GM18909 (cell line): ENCODE measurements around the gene GH1.
"Not testable (repeated sequence)": the region's sequence is repeated elsewhere in the genome, so short reads cannot be mapped to it uniquely, and the experiment has no call there.

Experiments used
- ATAC-seq: cut with Tn5 transposase; IDR thresholded peaks from one replicate; pipeline ENCODE4 v1.9.1; 2021; ENCODE audit warnings: mild to moderate bottlenecking; ENCODE audit not compliant: unreplicated experiment, poor library complexity

Gene GH1

DNA sequence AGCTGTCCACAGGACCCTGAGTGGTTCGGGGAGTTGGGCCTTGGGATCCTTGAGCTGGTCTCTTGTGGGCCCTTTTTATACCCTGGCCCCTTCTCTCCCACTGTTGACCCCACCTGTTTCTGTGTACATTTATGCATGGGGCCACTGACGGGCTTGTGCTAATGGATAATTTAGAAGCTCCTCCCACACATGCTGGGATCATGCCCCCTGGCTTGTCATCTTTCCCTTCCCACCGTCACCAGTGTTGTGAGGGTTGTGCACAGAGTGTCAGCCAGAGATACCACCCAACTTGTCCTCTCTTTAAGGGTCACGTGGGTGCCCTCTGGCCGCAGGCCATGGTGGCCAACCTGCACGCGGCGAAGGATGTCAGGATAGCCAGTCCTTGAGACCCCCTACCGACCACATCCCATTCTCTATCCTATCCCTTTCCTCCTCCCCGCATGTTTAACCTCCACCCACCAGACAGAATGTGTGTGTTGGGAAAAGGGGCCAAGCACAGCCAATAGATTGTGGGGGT lies at the start of gene GH1:
GH1 (minus strand) TSS at position 51 of the 517 bp plus-strand sequence. CDS start 63 bp downstream, outside the sequence.
- ATAC-seq, result not testable (repeated sequence)

DNA sequence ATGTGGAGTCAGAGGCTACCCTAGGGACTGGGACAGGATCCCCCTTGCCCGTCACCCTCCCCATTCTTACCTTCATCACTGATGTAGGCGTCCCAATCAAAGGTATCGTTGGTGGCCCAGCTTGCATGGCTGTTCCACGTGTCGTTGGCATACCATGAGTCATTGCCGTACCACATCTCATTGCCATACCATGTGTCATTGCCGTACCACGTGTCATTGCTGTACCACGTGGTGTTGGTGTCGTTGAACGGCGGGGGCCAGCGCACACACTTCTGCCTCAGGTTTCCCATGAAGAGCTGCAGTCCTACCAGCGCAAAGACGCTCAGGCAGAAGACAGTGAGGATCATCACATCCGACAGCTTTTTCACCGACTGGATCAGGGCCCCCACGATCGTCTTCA lies 49.3 kb upstream of the GH1 start:
- no peak for ATAC-seq

- peak; percentile 74 for ATAC-seq
Measured at GRCh38 chr17:63966646-63967264, 48.1 kb upstream of the GH1 start.

- no peak for ATAC-seq
Measured at GRCh38 chr17:63963123-63963522, 44.5 kb upstream of the GH1 start.

GRCh38 chr17:63962298-63962744 lies 43.7 kb upstream of the GH1 start:
- ATAC-seq, result no peak

GRCh38 chr17:63961355-63962212 lies 42.9 kb upstream of the GH1 start:
- no peak for ATAC-seq

- ATAC-seq, result no peak
Measured at GRCh38 chr17:63960430-63960829, 41.8 kb upstream of the GH1 start.

GRCh38 chr17:63960006-63960405 lies 41.4 kb upstream of the GH1 start:
- ATAC-seq, result no peak

GRCh38 chr17:63956296-63956920 lies 37.8 kb upstream of the GH1 start:
- ATAC-seq, result no peak

- no peak for ATAC-seq
Measured at GRCh38 chr17:63955791-63956190, 37.2 kb upstream of the GH1 start.

- ATAC-seq, result no peak
Measured at GRCh38 chr17:63955232-63955631, 36.6 kb upstream of the GH1 start.

DNA sequence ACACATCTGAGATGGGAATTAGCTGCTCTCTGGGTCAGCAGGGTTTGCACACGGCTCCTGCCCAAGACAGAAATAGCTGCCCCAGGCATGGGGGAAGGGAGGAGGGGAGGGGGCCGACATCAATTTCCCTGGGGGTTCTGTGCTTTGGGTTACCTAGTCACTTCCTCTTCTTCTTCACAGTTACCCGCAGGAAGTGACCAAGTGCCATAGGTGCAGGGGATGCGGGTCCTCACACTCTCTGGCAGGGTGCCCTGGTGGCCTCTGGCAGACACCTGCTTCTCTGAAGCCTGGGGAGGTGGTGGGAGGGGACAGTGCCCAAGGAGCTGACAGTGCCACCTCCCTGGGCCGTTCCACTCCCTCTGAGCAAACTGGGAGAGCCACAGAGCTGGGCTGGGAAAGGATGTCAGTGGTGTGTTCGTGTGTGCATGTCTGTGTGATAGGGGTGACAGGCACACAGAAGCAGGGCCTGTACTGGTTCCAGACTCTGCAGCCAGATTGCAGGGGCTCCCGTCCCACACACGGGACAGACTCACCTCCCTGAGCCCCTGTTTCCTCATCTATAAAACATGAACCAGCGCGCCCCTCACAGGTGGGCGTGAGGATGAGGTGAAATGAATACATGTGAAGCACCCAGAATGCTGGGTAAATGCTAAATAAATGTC lies 35.9 kb upstream of the GH1 start:
- ATAC-seq, result peak; percentile 71

DNA sequence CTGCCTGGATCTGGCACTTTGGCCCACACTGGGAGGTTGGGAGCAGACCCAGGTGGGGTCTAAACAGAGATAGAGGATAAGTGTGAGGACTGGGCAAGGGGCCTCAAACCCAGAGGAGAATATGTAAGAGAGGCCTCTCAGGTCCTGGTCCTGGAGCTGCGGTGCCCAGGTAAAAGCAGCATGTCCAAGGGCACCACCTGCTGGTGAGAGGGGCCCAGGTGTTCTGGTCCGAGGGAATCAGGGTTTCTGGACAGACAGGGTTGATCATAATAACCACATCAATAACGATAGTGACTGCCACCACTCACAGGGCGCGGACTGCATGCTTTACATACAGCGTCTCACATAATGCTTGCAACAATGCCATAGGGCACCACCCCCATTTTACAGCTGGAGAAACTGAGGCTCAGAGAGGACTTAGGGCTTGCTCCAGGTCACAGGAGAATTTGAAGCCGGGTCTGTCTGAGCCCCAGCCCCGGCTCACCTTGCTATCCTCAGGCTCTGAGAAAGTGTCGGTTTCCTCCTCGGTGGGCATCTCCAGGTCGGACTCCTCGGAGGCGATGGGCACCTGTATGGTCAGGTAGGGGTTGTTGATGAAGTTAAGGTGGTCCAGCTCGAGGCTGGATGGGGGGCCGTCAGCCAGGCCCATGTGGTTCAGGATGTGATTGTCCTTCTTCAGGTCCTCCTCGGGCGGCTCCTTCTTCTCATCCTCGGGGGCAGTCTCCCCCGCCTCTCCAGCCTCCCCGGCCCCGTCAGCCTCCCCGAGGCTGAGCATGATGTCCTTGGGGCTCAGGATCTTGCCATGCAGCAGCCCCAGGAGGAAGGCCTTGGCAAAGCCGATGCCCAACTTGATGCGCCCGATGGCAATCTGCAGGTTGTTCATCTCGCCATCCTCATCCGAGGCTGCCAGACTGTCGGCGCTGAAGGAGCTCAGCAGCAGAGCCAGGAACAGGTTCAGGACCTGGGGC lies 32.6 kb upstream of the GH1 start:
- ATAC-seq, result no peak

DNA sequence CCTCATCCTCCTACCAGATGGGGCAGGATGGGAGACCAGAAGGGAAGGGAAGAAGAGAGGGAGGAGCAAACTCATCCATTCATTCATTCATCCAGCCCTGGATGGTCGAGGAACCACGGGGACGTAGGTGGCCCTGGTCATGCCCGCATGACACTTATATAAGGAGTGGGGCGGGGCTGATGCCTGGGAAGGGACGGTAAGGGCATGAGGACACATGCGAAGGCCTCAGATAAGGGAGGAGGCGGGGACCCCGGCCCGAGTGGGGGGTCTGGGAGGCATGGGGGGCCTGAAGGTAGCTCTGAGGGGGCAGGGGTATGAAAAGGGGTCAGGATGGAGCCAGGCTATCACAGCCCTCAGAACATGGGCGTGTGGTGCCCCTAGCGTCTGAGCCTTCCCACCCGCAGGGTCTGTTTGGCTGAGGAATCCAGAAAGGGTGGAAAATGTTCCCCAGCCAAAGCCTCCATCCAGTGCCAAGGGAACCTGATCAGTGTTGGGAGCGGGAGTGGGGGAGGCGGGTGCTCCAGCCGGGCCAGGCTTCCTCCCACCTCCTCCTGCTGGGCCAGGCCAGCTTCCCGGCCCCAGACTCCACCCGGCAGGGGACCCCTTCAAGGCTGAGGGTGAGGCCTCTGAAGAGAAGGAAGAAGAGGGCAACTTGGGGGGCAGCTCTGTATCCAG lies 31.1 kb upstream of the GH1 start:
- ATAC-seq, result no peak

DNA sequence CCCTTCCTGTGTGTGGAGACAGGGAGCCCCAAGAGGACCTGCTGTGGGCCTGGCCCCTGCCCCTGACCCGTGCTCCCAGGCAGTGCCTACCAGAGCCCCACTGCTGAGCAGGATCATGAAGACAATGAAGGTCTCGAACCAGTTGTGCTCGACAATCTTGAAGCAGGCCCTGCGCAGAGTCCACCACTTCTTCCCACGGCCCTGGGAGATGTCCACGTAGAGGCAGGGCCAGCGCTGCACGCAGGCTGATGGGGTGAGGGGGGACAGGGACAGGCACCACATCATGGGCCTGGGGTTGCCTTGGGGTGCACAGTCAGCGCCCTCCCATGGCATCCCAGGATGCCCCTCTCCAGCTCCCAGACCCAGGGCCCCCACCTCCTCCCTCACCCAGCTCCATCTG lies 29.9 kb upstream of the GH1 start:
- no peak for ATAC-seq

GRCh38 chr17:63947711-63948330 lies 29.2 kb upstream of the GH1 start:
- no peak for ATAC-seq

DNA sequence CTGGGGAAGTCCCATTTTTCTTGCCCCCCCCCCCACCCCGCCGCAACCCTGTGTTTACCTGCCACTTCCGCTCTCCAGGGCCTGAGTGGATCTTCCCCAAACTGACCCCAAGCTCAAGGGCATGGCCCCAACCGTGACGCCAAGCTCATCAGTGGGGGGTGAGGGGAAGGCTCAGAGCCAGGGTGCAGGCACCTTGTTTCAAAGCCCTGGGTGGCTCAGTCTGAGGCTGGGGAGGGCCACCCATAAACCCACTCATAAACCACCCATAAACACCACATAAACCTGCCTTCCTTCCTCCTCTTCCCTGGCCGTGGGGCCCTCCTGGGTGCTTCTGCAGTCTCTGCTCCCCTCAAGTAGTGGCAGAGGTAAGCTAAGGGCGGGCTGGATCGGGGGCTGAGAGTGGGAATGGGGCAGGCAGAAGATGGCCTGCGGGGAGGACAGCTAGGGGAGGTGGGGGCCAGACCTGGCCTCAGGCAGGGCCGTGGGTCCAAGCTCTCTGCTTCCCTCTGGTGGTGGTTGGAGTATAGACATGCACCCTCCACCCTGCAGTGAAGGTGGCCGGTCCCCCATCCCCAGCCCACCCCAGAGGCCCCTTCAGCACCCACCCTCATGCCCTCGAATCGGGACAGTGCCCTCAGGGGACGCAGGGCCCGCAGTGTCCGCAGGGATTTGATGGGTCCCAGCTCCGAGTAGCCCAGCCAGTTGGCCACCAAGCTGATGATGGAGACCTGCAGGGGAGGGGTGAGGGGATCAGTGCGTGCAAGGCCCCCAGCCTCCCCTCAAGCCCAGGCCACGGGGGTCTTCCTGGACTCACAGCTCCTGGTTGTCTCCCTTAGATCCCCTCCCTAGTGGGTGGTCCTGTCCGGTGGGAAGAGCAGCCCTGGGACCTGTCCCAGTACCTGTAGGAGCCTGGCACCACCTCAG lies 28.1 kb upstream of the GH1 start:
- ATAC-seq, result peak; percentile 54
